Activated CD8-positive, alpha-beta memory T cell treated with anti-CD3 and anti-CD28 coated beads, Interleukin-2, amount 50 U/mL, for 24 hours (primary cell): ENCODE results near the gene CROCC2.

Experiments
- DNase-seq: peaks from one replicate; pipeline ENCODE4 v3.0.0-alpha.2; 2020; ENCODE audit errors: extremely low read depth

Gene CROCC2

DNA sequence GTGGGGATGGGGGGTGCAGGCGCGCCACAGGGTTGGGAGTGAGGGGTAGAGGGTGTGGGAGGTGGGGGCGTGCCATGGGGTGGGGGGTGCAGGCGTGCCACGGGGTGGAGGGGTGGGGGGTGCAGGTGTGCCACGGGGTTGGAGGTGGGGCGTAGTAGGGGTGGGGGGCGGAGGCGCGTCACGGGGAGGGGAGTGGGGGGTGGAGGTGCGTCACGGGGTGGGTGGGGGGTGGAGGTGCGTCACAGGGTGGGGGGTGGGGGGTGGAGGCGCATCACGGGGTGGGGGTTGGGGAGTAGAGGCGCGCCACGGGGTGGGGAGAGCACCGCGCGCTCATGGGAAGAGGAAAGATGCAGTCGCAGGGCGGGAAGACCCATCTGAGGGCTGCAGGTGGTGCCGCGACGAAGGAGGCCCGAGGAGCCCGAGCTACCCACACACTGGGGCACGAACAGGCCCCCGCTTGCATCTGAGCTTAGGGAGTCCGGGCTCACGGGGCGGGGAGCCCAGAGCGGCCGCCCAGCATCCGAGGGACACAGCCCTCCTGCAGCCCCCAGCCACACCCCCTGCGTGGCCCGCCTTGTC, 129.8 kb downstream of the CROCC2 start:
- no peak for DNase-seq

DNA sequence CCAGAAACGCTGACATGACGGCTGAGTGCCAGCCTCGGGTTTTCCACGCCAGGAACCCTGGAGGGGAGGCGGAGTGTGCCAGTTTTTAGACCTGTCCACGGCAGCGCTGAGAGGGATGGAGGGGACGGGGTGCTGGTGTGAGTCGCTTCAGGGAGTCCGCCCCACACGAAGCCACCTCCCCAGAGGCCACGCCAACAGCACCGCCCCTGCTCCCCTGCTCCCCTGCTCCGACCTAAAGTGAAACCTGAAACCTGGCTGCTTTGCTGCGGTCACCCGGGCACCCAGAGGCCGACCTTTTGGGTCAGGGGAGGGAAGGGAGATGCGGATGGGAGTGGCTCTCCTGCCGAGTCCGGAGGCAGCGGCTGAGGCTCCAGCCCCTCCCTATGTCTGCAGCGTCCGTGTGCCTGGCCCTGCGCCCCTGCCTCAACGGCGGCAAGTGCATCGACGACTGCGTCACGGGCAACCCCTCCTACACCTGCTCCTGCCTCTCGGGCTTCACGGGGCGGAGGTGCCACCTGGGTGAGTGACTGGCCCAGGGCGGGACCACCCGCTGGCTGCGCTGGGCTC, 130.3 kb downstream of the CROCC2 start:
- DNase-seq = no peak

DNA sequence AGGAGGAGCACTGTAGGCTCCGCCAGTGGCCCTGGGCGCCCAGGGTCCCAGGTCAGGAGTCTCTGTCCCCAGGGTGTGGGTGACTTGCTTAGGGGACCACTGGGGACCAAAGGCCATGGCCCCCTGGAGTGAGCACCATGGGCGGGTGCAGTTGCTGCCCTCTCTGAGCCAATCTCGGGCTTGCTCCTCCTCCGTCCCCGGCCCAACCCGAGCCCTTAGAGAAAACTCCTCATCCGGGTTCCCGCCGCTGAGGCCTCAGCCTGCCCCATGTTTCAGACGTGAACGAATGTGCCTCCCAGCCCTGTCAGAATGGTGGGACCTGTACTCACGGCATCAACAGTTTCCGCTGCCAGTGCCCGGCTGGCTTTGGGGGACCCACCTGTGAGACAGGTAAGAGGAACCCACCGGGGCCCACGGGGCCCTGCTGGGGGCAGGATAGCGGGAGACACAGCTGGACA, 130.9 kb downstream of the CROCC2 start:
- DNase-seq = no peak

DNA sequence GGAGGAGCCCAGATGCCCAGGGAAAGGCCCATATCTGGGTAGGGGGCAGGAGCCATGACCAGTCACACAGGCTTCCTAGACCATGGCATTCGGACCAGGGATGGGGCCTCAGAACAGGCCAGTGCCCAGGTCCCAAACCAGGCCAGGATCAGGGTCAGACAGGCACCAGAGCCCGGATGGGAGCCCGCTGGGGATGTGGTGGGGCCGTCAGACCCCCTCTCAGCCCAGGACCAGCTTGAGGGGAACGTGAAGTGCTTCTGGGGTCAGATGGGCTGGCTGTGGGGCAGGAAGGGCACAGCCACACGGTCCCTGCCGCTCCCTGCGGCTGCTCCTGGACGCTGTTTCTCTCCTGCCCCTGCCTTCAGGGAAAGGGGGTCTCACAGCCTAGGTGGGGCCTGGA, 131.4 kb downstream of the CROCC2 start:
- no peak for DNase-seq

DNA sequence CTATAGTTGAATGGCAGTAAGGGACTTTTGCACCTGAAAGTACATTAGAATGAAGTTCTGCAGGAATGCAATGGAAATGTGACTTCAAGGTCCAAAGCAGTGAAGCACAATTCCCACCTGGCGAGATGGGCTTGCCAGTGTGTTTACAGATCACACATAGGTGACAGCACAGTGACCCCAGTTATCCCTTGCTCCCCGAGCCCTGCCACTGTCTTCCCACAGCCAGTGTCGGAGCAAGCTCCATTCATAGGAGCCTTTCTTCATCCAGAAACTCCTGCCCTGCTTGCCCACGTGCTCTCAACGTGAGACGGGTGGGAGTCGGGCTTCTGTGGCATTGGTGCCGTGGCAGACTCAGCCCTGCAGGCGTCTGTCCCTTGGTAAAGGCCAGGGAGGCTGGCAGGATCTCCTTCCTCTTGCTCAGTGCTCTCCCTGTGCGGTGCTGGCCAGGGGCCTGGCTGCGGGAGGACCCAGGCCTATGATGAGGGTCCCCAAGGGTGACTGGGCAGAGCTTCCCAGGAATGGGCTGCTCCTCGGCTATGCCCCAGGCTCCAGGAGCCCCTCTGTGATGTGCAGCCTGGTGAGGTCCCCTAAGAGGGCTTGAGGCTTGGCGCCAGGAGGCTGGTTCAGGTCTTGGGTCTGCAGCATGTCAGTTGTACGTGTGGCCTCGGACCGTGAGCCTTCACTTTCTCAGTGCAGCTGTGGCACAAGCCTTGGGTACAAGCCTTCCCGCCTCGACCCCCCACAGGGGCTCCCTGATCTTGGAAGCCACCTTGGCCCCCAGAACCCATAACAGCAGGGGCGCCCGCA, 132.4 kb downstream of the CROCC2 start:
- DNase-seq = no peak

DNA sequence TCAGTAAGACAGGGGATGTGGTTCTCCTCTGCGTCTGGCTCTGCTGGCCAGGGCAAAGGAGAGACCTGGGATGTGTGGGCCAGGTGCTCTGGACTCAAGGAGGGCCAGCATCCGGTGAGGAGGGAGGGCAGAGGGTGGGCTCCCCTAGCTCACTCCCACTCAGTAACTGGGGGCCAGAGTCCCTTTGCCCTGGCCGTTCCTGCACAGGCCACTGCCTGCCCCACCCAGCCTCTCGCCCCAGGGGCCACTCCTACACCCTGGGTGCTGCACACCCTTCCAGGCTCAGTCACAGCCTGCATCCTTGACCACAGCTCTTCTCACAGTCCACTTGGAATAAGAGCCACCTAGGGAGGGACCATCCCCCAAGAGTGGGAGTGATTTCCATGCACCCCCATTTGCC, 133.3 kb downstream of the CROCC2 start:
- DNase-seq = no peak

DNA sequence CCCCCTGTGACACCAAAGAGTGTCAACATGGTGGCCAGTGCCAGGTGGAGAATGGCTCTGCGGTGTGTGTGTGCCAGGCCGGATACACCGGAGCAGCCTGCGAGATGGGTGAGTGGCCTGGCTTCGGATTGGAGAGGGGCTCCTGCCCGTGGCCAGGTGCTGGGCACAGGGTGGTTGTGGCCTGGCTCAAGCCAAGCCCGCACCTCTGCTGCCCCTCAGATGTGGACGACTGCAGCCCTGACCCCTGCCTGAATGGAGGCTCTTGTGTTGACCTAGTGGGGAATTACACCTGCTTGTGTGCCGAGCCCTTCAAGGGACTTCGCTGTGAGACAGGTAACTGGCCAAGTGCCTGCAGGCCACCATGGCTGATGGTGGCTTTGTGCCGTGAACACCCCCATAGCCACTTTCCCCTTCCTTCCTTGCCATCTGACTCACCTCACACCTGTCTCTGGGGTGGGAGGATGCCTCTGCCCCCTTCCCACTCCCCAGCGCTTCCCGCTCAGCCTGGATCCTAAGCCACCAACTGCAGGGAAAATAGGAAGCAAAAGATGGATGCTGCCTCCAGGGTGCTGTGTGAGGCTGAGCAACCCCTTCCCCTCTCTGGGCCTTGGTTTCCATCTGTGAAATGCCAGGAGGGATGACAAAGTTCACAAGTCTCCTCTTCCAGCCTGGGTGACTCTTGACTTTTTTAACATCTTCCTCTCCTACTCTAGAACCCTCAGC, 134.1 kb downstream of the CROCC2 start:
- no peak for DNase-seq

DNA sequence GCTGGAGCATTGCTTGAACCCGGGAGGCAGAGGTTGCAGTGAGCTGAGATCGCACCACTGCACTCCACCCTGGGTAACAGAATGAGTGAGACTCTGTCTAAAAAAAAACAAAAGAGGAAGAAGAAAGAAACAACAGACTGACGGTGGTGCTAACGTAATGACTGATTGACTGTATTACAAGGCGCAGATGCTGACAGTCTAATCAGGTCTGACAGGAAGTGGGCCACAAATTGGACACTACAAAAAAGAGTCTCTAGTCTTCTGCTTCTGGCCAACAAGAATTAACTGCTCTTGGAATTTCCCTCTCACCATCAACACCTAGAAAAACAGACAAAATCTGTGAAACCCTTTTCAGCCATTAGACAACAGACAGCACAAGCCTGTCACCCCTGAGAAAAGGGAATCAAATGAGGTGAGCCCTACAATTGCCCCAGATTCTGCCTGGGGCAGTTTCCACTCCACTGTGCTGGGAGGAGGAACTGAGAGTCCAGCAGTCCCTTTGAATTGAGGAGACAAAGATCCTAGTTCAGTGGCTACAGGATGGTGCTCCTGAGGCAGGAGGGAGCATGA, 135.5 kb downstream of the CROCC2 start:
- DNase-seq = no peak
